Measurements from ENCODE around the gene PTPN3.

The PTPN3 gene

DNA sequence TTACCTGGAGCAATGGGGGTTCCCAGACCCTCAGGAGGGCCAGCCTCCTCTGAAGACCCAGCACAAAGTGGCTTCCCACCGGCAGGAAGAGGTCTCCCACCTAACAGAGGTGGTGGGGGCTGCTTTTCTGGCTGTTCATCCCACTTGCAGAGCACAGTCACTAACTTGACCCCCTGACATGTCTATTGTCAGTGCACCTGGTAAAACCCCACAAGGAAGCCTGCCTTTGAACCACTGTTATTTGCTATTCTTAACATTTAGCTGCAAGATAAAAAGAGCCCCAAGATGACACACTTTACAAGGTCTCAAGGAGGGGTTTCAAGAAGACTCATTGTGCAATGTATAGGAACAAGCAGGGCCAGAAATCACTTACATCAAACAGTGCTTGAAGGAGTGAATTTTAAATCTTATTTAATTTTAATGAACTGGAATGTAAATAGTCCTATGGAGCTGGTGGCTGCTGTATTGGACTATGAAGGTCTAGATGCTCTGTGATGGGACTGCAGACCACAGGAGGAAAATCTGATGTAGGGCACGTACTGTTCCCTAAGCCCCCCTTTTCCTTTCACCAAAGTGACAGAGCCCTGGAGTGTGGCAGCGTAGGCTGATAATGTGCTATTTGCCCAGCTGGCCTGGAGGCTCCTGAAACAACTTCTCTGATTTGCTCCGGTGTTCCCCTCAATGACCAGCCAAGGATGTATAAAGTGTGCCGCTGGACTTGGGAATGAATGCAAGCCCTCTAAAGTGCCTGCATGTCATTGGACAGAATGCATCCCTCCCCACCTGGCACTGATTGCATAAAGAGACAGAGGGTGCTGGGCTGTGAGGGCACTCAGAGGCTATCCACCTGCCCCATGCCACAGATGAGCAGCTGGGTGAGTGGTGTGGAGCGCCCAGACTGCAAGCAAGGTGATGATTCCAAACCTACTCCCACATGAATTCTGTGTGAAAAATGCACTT is 80.2 kb downstream of the PTPN3 start:
- no peak for TF ChIP-seq POLR2A (IDR thresholded peaks at IDR 0.05; ENCODE audit: low read depth, low read length)
- TF ChIP-seq POLR2AphosphoS5 (IDR thresholded peaks at IDR 0.05; ENCODE audit: low read depth, low read length), result no peak
- no peak for TF ChIP-seq TAF1 (IDR thresholded peaks at IDR 0.05; ENCODE audit: borderline replicate concordance, low read depth, low read length)
- DNase-seq (ENCODE audit: insufficient read length) (no peak), FAIRE-seq (peak; percentile 71)

DNA sequence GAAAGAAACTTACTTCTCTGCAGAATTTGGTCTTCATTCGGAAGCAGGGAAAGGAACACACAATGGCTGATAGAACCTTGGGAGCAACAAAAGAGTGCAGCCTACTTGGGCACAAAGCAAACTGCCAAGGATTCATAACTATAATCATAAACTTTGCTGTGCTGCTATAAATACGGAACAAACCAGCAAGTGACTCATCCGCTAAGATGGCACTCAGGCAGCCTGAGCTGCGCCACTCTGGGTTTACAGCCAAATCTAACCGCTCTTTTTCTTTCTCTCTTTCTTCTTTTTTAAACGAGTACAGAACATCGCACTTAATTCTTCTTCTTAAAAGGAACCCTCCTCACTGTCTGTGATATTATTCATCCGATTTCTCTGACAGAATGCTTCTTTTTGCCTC is 81.1 kb downstream of the PTPN3 start:
- TF ChIP-seq POLR2AphosphoS5 (IDR thresholded peaks at IDR 0.05; ENCODE audit: low read depth, low read length) (no peak; the same call in 1 of the 2 replicates), TAF1 (IDR thresholded peaks at IDR 0.05; ENCODE audit: borderline replicate concordance, low read depth, low read length) (no peak), POLR2A (IDR thresholded peaks at IDR 0.05; ENCODE audit: low read depth, low read length) (peak; percentile 54)
- FAIRE-seq (no peak), DNase-seq (ENCODE audit: insufficient read length) (no peak)

DNA sequence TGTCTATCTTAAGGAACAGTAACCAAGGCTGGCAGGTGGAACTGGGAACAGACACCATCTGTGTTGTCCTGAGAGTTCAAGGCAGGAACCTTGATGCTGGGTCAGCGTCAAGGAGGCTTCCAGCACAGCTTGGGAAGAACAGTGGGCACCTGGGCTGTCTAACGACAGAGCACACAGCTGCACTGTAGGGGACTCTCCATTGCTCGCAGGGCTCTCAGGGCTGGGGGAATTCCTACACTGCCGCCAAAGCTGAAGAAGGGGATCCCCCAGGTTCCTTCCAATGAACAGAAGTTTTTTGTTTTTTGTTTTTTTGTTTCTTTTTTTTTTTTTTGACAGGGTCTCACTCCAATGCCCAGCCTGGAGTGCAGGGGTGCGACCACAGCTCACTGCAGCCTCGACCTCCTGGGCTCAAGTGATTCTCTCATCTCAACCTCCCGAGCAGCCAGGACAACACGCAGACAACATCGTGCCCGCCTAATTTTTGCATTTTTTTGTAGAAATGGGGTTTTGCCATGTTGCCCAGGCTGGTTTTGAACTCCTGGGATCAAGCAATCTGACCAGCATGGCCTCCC is 81.9 kb downstream of the PTPN3 start:
- no peak for DNase-seq (ENCODE audit: insufficient read length)
- TF ChIP-seq POLR2A (IDR thresholded peaks at IDR 0.05; ENCODE audit: low read depth, low read length) (peak; percentile 73), TAF1 (IDR thresholded peaks at IDR 0.05; ENCODE audit: borderline replicate concordance, low read depth, low read length) (no peak), POLR2AphosphoS5 (IDR thresholded peaks at IDR 0.05; ENCODE audit: low read depth, low read length) (peak; percentile 70)
- FAIRE-seq, result peak; percentile 92

DNA sequence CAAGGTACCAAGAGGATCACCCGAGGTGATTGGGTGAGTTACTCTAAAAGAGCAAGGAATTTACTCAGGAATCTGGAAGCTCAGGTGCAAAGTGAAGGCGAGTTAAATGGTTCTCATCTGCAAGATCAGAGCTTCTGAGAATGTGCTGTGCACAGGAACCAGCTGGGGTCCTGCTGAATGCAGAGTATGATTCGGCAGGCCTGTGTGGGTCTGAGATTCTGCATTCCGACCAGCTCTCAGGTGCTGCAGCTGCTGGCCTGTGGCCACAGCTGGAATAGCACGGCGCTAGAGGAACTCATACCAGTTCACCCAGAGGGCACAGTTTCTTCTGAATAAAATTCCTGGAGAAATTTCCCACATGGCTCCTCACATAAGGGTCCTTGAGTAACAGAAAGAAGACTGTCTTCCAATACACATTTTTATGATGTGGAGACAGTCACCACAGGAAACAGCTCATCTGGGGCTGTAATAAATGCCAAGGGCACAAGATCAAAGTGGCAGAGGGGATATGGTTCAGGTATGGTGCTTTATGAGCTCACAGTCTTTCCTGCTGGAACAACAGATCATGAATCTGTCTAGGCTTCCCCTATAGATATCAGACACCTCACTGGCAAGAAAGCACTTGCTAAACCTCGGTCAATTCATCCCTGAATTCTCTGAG is 83.9 kb downstream of the PTPN3 start:
- no peak for TF ChIP-seq POLR2A (IDR thresholded peaks at IDR 0.05; ENCODE audit: low read depth, low read length)
- no peak for TF ChIP-seq POLR2AphosphoS5 (IDR thresholded peaks at IDR 0.05; ENCODE audit: low read depth, low read length)
- no peak for TF ChIP-seq TAF1 (IDR thresholded peaks at IDR 0.05; ENCODE audit: borderline replicate concordance, low read depth, low read length)
- DNase-seq (ENCODE audit: insufficient read length) (no peak), FAIRE-seq (no peak)

DNA sequence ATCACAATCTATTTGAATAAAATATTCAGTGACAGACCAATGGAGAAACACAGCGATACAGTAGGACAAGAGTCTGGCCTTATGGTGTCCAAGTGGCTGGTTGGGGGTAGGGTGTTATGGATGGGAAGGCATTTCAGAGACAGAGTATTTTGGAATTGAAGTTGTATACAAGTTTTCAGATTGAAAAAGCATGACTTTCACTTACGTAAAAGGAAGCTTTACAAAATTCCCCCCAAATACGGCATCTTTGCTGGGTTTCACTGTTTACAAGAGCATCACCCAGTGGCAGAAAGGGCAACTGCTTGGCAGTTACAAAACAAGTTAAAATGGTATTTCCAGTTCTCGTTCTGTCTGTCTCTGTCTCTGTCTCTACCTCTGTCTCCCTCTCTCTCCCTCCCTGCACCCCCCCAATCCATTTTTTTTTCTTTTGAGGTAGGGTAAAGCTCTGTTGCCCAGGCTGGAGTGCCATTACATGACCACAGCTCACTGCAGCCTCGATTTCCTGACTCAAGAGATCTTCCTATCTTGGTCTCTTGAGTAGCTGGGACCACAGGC is 86.2 kb downstream of the PTPN3 start:
- peak; percentile 71 for FAIRE-seq
- TF ChIP-seq POLR2AphosphoS5 (IDR thresholded peaks at IDR 0.05; ENCODE audit: low read depth, low read length) (no peak), TAF1 (IDR thresholded peaks at IDR 0.05; ENCODE audit: borderline replicate concordance, low read depth, low read length) (no peak), POLR2A (IDR thresholded peaks at IDR 0.05; ENCODE audit: low read depth, low read length) (no peak)

DNA sequence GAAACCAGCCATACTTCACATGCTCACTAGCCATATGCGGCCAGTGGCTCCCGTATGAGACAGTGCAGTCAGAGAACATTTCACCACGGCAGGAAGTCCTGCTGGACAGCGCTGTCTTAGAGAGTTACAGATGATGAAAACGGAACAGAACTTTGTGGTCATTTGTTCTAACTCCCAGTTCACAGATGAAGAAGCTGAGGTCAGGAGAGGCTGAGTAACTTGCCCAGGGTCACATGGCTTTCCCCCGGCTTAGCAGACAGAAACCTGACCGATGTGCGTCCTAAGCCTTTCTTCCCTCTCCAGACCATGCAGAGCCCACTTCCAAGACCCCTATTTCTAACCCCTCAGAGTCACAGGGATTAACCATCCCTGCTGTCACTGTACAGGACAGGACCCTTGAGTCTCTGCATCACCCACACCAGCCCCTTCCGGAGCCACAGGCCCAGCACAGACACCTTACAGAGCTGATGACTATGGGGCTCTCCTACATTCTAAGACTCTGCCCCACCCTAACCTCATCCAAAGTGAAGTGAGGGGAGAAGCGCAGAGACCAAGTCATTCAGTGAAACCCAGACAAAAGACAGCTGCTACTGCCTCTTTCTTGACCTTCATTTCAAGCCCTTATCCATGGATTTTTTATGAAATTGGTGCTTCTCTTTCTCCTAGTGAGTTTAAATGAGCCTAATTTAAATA is 86.9 kb downstream of the PTPN3 start:
- DNase-seq (ENCODE audit: insufficient read length), result no peak
- 0 out of 2 replicates have a peak, but pooled peaks have one; percentile 30 for TF ChIP-seq POLR2AphosphoS5 (IDR thresholded peaks at IDR 0.05; ENCODE audit: low read depth, low read length)
- peak; percentile 54; the same call in 1 of the 2 replicates for TF ChIP-seq POLR2A (IDR thresholded peaks at IDR 0.05; ENCODE audit: low read depth, low read length)
- TF ChIP-seq TAF1 (IDR thresholded peaks at IDR 0.05; ENCODE audit: borderline replicate concordance, low read depth, low read length), result no peak
- peak; percentile 87 for FAIRE-seq

More for the DNA sequence above, 86.2 kb downstream of the PTPN3 start:
- no peak for DNase-seq (ENCODE audit: insufficient read length)

DNA sequence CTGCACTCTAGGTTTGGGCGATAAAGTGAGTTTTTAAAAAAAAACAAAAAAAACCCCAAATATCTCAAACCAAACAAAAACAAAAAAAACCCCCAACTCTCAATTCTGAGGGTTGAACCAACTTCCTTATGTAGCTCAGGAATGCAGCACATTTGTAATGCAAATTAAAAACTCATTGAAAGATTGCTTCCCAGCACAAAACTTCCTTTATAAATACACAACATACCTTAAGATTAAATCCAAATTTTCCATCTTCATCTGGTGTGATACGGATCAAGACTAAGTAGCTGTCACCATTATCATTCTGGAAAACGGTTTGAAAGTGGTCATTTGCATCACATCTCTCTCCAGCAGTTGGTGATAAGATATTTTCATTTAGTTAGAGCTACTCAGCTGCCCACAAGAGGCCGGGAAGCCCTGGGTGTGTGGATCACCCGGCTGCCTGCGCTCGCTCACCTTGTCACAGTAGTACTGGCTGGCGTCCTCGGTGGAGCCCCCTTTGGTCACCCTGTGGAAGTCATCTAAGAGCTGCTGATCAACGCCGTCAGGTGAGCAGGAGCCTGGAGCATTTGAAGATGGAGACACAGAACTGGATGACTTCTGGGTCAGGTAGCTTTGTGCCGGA is 88.2 kb downstream of the PTPN3 start:
- TF ChIP-seq POLR2A (IDR thresholded peaks at IDR 0.05; ENCODE audit: low read depth, low read length) (no peak), POLR2AphosphoS5 (IDR thresholded peaks at IDR 0.05; ENCODE audit: low read depth, low read length) (no peak), TAF1 (IDR thresholded peaks at IDR 0.05; ENCODE audit: borderline replicate concordance, low read depth, low read length) (no peak)
- DNase-seq (ENCODE audit: insufficient read length) (no peak), FAIRE-seq (no peak)

DNA sequence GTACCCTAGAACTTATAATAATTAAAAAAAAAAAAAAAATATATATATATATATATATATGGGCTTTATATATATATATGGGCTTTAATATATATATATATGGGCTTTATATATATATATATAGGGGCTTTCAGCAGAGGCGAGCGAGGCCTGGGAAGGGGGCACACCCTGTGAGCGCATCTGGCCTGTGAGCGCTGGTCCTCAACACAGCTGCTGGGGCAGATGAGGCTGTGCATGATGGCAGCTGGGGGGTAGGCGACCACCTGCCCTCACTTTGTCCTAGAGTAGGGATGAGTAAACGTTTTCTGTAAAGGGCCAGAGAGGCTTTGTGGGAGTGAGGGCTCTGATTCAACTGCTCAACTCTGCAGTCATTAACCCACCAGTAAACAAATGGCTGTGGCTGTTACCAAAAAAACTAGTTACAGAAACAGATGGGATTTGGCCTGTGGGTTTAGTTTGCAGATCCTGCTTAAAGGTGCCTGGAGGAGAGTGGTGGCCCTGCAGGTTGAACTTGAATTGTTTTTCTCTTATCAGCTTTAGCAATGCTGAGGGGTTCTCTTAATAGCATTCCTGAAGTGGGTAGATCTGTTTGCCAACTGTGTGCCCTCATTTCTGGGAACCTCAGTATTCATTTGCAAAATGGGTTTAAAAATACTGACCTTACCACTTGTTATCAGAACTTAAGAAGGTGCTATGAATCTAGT is 89.2 kb downstream of the PTPN3 start:
- FAIRE-seq (no peak), DNase-seq (ENCODE audit: insufficient read length) (no peak)
- TF ChIP-seq POLR2AphosphoS5 (IDR thresholded peaks at IDR 0.05; ENCODE audit: low read depth, low read length) (no peak), POLR2A (IDR thresholded peaks at IDR 0.05; ENCODE audit: low read depth, low read length) (no peak), TAF1 (IDR thresholded peaks at IDR 0.05; ENCODE audit: borderline replicate concordance, low read depth, low read length) (no peak)

DNA sequence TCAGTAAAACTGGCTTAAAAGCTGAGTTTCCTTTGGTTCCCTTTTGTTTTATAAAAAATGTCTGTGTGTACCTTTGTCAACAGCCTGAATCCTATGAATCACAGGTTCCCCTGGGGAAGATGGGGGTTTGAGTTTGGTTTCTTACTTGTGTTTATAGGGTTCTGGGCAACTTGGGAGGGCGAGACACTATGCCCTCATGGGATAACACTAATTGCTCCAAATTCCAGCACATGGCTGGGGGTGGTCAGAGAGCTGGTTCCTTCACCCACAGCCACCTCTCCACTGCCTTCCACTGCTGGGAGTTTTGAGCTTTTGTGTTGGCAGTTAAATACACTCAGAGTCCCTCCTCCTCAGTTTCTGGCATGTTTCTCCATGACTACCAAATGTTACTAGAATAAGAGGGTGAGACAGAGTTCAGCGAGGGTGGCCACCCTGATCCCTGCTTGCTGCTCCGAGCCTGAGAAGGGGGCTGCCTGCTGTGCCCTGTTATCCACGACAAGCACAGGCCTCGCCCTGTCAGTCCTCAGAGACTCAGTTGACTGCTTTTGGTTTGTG is 94.3 kb downstream of the PTPN3 start:
- TF ChIP-seq POLR2A (IDR thresholded peaks at IDR 0.05; ENCODE audit: low read depth, low read length) (no peak), POLR2AphosphoS5 (IDR thresholded peaks at IDR 0.05; ENCODE audit: low read depth, low read length) (no peak), TAF1 (IDR thresholded peaks at IDR 0.05; ENCODE audit: borderline replicate concordance, low read depth, low read length) (no peak)
- DNase-seq (ENCODE audit: insufficient read length), result no peak
- FAIRE-seq, result no peak

All from GM12892 (cell line).